Measurements from ENCODE around the gene PROM1.

GRCh38 chr4:15968551-15969300 lies 115.1 kb downstream of the PROM1 start:
- TF ChIP-seq POLR2AphosphoS5 (IDR thresholded peaks at IDR 0.05; ENCODE audit: borderline replicate concordance, low read depth, low read length) (no peak), FOXP2 (optimal IDR thresholded peaks at IDR 0.05; ENCODE audit: control extremely low read depth, extremely low read length, insufficient read depth) (no peak)
